ENCODE data around the gene GOLPH3L.

DNA sequence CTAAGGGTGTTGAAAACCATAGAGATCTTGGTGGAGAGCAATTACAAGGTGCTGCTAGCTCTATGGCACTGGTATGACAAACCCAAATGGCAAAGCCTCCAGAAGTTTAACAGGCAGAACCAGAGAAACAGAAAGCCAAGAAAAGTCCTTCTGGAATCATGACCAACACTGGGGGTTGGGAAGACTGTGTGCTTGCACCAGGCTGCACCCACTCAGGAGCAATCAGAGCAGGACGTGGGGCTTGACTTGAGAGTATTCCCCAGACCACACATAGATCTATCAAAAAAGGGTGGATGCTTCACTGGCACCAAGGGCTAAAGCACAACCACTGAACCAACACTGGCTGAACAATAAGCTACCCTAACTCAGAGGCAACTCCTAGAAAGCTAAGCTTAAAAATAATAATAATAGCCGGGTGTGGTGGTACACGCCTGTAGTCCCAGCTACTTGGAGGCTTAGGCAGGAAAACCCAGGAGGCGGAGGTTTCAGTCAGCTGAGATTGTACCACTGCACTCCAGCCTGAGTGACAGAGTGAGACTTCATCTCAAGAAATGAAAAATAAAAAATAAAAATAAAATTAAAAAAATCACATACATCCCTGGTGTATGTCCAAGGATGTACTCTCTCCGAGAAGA, 47.4 kb downstream of the GOLPH3L start:
- TF ChIP-seq, protein P1, sequence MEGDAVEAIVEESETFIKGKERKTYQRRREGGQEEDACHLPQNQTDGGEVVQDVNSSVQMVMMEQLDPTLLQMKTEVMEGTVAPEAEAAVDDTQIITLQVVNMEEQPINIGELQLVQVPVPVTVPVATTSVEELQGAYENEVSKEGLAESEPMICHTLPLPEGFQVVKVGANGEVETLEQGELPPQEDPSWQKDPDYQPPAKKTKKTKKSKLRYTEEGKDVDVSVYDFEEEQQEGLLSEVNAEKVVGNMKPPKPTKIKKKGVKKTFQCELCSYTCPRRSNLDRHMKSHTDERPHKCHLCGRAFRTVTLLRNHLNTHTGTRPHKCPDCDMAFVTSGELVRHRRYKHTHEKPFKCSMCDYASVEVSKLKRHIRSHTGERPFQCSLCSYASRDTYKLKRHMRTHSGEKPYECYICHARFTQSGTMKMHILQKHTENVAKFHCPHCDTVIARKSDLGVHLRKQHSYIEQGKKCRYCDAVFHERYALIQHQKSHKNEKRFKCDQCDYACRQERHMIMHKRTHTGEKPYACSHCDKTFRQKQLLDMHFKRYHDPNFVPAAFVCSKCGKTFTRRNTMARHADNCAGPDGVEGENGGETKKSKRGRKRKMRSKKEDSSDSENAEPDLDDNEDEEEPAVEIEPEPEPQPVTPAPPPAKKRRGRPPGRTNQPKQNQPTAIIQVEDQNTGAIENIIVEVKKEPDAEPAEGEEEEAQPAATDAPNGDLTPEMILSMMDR (IDR thresholded peaks at IDR 0.05 in 8 of 11, conservative IDR thresholded peaks at IDR 0.05 in 3 of 11): no peak
- TF ChIP-seq POLR2A (IDR thresholded peaks at IDR 0.05): no peak
- no peak for TF ChIP-seq POLR2AphosphoS5 (IDR thresholded peaks at IDR 0.05)

Measured in spleen (tissue), 7 donors.